ENCODE measurements around the gene AFF4. TPM values are rescaled to one million over a fixed set of nuclear protein-coding genes. Genes with fewer than 3 reads are reported as not detected.
A peak's percentile ranks its signal among the peaks of the same experiment; 100 is the strongest.
"Not testable (repeated sequence)": the region's sequence is repeated elsewhere in the genome, so short reads cannot be mapped to it uniquely, and the experiment has no call there.

AFF4 gene
- total and polyA plus RNA-seq, 9 of the 15 experiments (the other 6 are each of a cell fraction or from before 2014, with no cell fraction given), result 1.7 to 25.8 (median 17.9) TPM

GRCh38 chr5:132961887-132962286, 1.5 kb downstream of the AFF4 start (continued):
- TF ChIP-seq GABPB2 (CRISPR knock-in tag; conservative IDR thresholded peaks at IDR 0.05) (no peak), KLF6 (CRISPR knock-in tag; IDR thresholded peaks at IDR 0.05; ENCODE audit: borderline replicate concordance) (no peak)

GRCh38 chr5:132961123-132961815, 2.2 kb downstream of the AFF4 start:
- not testable (repeated sequence) for H3K27ac ChIP-seq (ENCODE audit: extremely low read depth, low read depth, low read length)

More at GRCh38 chr5:132961123-132961815, 2.2 kb downstream of the AFF4 start:
- H3K79me2 ChIP-seq (ENCODE audit: control insufficient read depth, insufficient read depth, low read length), result peaks cover 68% of the 10 kb centered on the region
- peak overlapping the region; percentile 99 for H3K4me2 ChIP-seq (ENCODE audit: insufficient read depth, low read length)
- in situ Hi-C loops (cut with MboI); H3K36me3 ChIP-seq (ENCODE audit: control insufficient read depth, insufficient read depth, low read length); intact Hi-C loops (cut with micrococcal nuclease); BruUV-seq (replicated peaks); ATAC-seq; H4K20me1 ChIP-seq (replicated peaks; ENCODE audit: control insufficient read depth, insufficient read depth, low read length); H3K27me3 ChIP-seq (ENCODE audit: control insufficient read depth in 2 of 2, insufficient read depth in 2 of 2, low read length in 2 of 2); DNase-seq (ENCODE audit: extremely low read depth in 1 of 4, low spot score in 3 of 4); H3K9me3 ChIP-seq (replicated peaks; ENCODE audit: control insufficient read depth, insufficient read depth, low read depth, low read length); FAIRE-seq; H3K9me1 ChIP-seq (ENCODE audit: control insufficient read depth, insufficient read depth, low read length); H2AFZ ChIP-seq (ENCODE audit: low read depth, low read length); CTCF ChIA-PET (ENCODE audit: low intra/inter-chr PET ratio): not testable (repeated sequence)
- POLR2A ChIA-PET, result interaction anchor here (0.6 to 3.8 kb wide), 11 partner anchors 8 to 242 kb away, joined by 3 to 23 read pairs (median 4); partner anchors contain the start of genes HSPA4 and ZCCHC10
- H3K9ac ChIP-seq (ENCODE audit: insufficient read depth in 1 of 2, low read depth in 2 of 2, low read length in 2 of 2), result peak overlapping the region in 1 of 2 experiments; percentile 97; a peak in 2 of 4 replicates
- H3K4me1 ChIP-seq (replicated peaks in 1 of 2; ENCODE audit: control insufficient read depth in 2 of 2, insufficient read depth in 2 of 2, low read length in 2 of 2), result peaks cover 8 to 19% of the 10 kb centered on the region in 2 experiments; a peak in 4 of 5 replicates
- peak overlapping the region; percentile 95; the same call in 1 of the 2 replicates for H3K4me3 ChIP-seq
- 76% methylated on average over 11 of the region's 11 CpGs for WGBS (ENCODE audit: insufficient coverage, low coverage, missing lambda C conversion rate)
- peak; percentile 26; the same call in 1 of the 2 replicates for TF ChIP-seq RBFOX2 (IDR thresholded peaks at IDR 0.05; ENCODE audit: low read depth, low read length)

All from K562 (cell line).